ENCODE data around the gene NABP1. TPM values are rescaled to one million over a fixed set of nuclear protein-coding genes. Genes with fewer than 3 reads are reported as not detected.

NABP1 gene
- total RNA-seq, 1 donor from 2014 or later, result 8.9 TPM

DNA sequence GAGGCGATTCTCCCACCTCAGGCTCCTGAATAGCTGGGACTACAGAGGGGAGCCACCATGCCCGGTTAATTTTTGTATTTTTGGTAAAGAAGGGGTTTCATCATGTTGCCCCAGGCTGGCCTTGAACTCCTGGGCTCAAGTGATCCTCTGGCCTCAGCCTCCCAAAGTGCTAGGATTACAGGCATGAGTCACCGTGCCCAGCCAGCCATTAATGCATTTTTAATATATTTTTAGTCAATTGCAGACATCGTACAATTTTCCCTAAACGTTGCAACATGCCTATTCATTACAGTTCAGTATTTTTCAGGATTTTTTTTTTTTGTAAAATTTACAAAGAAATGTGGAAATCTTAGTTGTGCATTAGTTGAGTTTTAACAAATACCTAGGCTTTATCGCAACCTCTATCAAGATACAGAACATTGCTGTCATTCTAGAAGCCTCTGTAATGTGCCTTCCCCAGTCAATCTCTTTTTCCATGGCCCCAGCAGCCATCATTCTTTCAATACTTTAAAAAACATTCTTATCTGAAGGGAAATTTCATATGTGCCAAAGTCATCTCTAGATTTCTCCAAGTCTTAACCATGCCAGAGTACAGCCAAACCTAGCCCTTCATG, 14.7 kb downstream of the NABP1 start:
- Mint-ChIP-seq H3K36me3 (ENCODE audit: low read depth) (no peaks in the 10 kb centered on the region), H3K9me3 (peaks cover 2% of the 10 kb centered on the region), H3K4me3 (no peak overlapping the region), H3K27me3 (ENCODE audit: low read depth) (no peaks in the 10 kb centered on the region), H3K4me1 (peaks cover 4% of the 10 kb centered on the region), H3K27ac (ENCODE audit: unreplicated experiment) (no peak overlapping the region)
- TF ChIP-seq, protein P1, sequence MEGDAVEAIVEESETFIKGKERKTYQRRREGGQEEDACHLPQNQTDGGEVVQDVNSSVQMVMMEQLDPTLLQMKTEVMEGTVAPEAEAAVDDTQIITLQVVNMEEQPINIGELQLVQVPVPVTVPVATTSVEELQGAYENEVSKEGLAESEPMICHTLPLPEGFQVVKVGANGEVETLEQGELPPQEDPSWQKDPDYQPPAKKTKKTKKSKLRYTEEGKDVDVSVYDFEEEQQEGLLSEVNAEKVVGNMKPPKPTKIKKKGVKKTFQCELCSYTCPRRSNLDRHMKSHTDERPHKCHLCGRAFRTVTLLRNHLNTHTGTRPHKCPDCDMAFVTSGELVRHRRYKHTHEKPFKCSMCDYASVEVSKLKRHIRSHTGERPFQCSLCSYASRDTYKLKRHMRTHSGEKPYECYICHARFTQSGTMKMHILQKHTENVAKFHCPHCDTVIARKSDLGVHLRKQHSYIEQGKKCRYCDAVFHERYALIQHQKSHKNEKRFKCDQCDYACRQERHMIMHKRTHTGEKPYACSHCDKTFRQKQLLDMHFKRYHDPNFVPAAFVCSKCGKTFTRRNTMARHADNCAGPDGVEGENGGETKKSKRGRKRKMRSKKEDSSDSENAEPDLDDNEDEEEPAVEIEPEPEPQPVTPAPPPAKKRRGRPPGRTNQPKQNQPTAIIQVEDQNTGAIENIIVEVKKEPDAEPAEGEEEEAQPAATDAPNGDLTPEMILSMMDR (conservative IDR thresholded peaks at IDR 0.05), result no peak
- no peak for DNase-seq (ENCODE audit: low read depth, low spot score)

DNA sequence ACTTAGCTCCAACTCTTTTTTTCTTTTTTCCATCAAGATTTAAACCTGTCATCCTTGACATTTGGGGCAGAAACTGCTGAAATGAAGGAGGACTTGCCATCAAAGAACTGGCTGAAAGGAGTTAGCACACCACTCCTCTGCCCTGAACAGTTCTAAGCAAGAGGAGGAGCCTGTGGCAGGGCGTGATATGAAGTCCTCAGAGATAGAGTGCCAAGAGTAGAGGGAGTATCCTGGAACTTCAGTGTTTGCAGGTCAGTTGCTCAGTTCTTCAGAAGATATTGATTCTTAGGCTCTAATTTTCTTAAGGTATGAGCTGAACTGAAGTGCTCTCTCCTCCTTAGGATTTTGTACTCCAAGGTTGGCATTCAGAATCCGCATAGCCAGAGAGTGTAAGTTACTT, 15.2 kb downstream of the NABP1 start:
- TF ChIP-seq, protein P1 (conservative IDR thresholded peaks at IDR 0.05), result no peak
- Mint-ChIP-seq H3K27me3 (ENCODE audit: low read depth) (no peaks in the 10 kb centered on the region), H3K4me3 (no peak overlapping the region), H3K9me3 (peaks cover 6% of the 10 kb centered on the region), H3K4me1 (peaks cover 4% of the 10 kb centered on the region), H3K36me3 (ENCODE audit: low read depth) (no peaks in the 10 kb centered on the region), H3K27ac (ENCODE audit: unreplicated experiment) (no peak overlapping the region)
- DNase-seq (ENCODE audit: low read depth, low spot score), result no peak

DNA sequence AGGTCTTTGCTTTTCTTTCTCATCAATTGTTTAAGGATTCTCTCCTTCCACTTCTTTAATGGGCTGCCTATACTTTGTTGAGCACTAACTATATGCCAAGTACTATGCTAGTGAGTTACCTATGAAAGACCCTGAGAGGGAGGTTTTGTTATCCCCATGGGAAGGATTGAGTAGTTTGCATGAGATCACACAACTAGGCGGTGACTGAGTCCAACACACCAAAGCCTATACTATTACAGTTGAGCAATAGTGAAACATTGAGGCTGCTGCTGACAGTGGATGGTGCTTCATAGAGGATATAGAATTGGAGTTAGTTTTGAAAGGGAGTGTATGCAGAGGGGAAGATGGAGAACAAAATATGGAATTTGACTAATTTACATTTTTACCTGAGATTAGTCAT, 15.8 kb downstream of the NABP1 start:
- Mint-ChIP-seq H3K27me3 (ENCODE audit: low read depth) (no peaks in the 10 kb centered on the region), H3K27ac (ENCODE audit: unreplicated experiment) (no peak overlapping the region), H3K4me1 (peaks cover 4% of the 10 kb centered on the region)

DNA sequence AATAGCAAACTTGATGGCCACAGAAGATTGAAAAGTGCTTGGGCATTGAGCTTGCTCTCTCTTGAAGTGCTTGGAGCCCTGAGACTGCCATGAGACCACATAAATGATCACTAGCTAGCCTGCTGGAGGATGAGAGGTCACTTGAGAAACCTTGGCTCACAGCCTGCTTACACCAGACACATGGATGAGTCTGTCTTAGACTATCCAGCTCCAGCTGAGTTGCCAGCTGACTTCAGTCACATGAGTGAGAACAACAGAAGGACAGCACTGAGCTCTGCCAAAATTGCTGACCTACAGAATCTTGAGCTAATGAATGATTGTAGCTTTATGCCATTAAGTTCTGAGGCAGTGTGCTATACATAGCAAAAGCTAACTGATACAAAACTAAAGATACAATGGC, 18.1 kb downstream of the NABP1 start:
- no peak for DNase-seq (ENCODE audit: low read depth, low spot score)
- H3K4me3 Mint-ChIP-seq, result no peak overlapping the region
- H3K27ac Mint-ChIP-seq (ENCODE audit: unreplicated experiment), result no peak overlapping the region
- H3K4me1 Mint-ChIP-seq, result peaks cover 4% of the 10 kb centered on the region
- H3K36me3 Mint-ChIP-seq (ENCODE audit: low read depth), result no peaks in the 10 kb centered on the region
- no peaks in the 10 kb centered on the region for H3K27me3 Mint-ChIP-seq (ENCODE audit: low read depth)
- H3K9me3 Mint-ChIP-seq, result peaks cover 8% of the 10 kb centered on the region
- TF ChIP-seq, protein P1 (conservative IDR thresholded peaks at IDR 0.05), result no peak

More for the DNA sequence above, 15.8 kb downstream of the NABP1 start:
- TF ChIP-seq, protein P1 (conservative IDR thresholded peaks at IDR 0.05), result no peak
- peaks cover 8% of the 10 kb centered on the region for H3K9me3 Mint-ChIP-seq
- H3K4me3 Mint-ChIP-seq, result no peak overlapping the region
- DNase-seq (ENCODE audit: low read depth, low spot score), result no peak
- H3K36me3 Mint-ChIP-seq (ENCODE audit: low read depth), result no peaks in the 10 kb centered on the region

DNA sequence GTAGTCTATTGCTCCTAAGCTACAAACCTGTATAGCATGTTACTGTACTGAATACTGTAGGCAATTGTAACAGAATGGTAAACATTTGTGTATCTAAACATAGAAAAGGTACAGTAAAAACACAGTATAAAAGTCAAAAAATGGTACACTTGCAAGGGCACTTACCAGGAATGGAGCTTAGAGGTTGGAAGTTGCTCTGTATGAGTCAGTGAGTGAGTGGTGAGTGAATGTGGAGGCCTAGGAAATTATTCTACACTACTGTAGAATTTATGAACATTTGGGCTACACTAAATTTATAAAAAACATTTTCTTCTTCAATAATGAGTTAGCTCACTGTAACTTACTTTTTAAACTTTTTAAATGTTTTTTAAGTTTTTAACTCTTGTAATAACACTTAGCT, 19.0 kb downstream of the NABP1 start:
- no peaks in the 10 kb centered on the region for H3K27me3 Mint-ChIP-seq (ENCODE audit: low read depth)
- H3K4me3 Mint-ChIP-seq, result no peak overlapping the region
- peaks cover 14% of the 10 kb centered on the region for H3K9me3 Mint-ChIP-seq
- no peaks in the 10 kb centered on the region for H3K36me3 Mint-ChIP-seq (ENCODE audit: low read depth)
- H3K4me1 Mint-ChIP-seq, result peaks cover 12% of the 10 kb centered on the region
- no peak overlapping the region for H3K27ac Mint-ChIP-seq (ENCODE audit: unreplicated experiment)
- TF ChIP-seq, protein P1 (conservative IDR thresholded peaks at IDR 0.05), result no peak
- DNase-seq (ENCODE audit: low read depth, low spot score), result no peak
